B cell (primary cell): Measurements from ENCODE around the gene FAM78B. TPM values are rescaled to one million over a fixed set of nuclear protein-coding genes. Genes with fewer than 3 reads are reported as not detected.

Source experiments
- ATAC-seq: fragments of 200-7000 bp; cut with Tn5 transposase; one replicate; pipeline ENCODE4 v1.10.0; 2021; ENCODE audit warnings: low read depth, mild to moderate bottlenecking, moderate number of reproducible peaks, moderate library complexity
- CTCF ChIA-PET: fragments of 350-600 bp; sonication (Branson Sonifier 250); formaldehyde crosslinking; loops from one replicate; lab custom pipeline; 2021; ENCODE audit warnings: antibody characterized with exemption, inconsistent platforms; lab: Charles Lee
- POLR2A ChIA-PET: fragments of 350-600 bp; sonication (Branson Sonifier 250); formaldehyde crosslinking; loops from one replicate; lab custom pipeline; 2021; ENCODE audit warnings: antibody characterized with exemption; lab: Charles Lee
- DNase-seq: peaks from one replicate; pipeline ENCODE4 v3.0.0; 2013
- H2AFZ ChIP-seq: 2 replicates; pipeline ENCODE4 v1.6.1; 2012; ENCODE audit warnings: mild to moderate bottlenecking, low read depth, low read length; ENCODE audit not compliant: insufficient read depth, poor library complexity, severe bottlenecking
- H3K27ac ChIP-seq, 2 donors: 1 replicate in 1 of 2; 2 replicates in 1 of 2; pipeline ENCODE4 v1.5.1; 2012 to 2013; ENCODE audit warnings: low read length in 2 of 2, mild to moderate bottlenecking in 2 of 2, moderate library complexity in 1 of 2
- H3K27me3 ChIP-seq, 4 experiments: fragments of 200-600 bp in 1 of 4; sonication (generic) in 1 of 4; replicated peaks in 1 of 4; 1 replicate in 2 of 4; 2 replicates in 2 of 4; pipeline versions ENCODE4 v1.6.1 to v1.7.0; 2013 to 2016; ENCODE audit warnings: low read length in 3 of 4, mild to moderate bottlenecking in 2 of 4, mixed read lengths in 1 of 4, moderate library complexity in 1 of 4; ENCODE audit not compliant: insufficient read depth in 4 of 4, control insufficient read depth in 3 of 4; ENCODE audit errors: control extremely low read depth in 1 of 4
- H3K36me3 ChIP-seq, 2 experiments: replicated peaks in 1 of 2; 1 replicate in 1 of 2; 2 replicates in 1 of 2; pipeline versions ENCODE4 v1.6.1 to v1.7.1; 2013; ENCODE audit warnings: low read length in 1 of 2; ENCODE audit not compliant: insufficient read depth in 2 of 2, control insufficient read depth in 1 of 2; ENCODE audit errors: control extremely low read depth in 1 of 2, extremely low read depth in 1 of 2
- H3K4me1 ChIP-seq, 2 donors: fragments of 200-600 bp in 1 of 2; sonication (generic) in 1 of 2; 1 replicate in 1 of 2; 2 replicates in 1 of 2; pipeline versions ENCODE4 v1.5.1 to v1.6.1; 2013 to 2017; ENCODE audit warnings: low read length in 2 of 2; ENCODE audit not compliant: control insufficient read depth in 2 of 2, insufficient read depth in 2 of 2
- H3K4me2 ChIP-seq: replicated peaks from 2 replicates; pipeline ENCODE3; 2012; ENCODE audit warnings: mild to moderate bottlenecking, low read depth, low read length; ENCODE audit not compliant: poor library complexity, severe bottlenecking
- H3K4me3 ChIP-seq, 5 experiments: fragments of 200-600 bp in 1 of 5; sonication (generic) in 1 of 5; 1 replicate in 3 of 5; 2 replicates in 2 of 5; pipeline versions ENCODE4 v1.5.1 to v1.7.0; 2011 to 2016; ENCODE audit warnings: low read length in 4 of 5, mild to moderate bottlenecking in 4 of 5, low read depth in 2 of 5, control low read depth in 1 of 5, moderate library complexity in 1 of 5; ENCODE audit not compliant: insufficient read depth in 1 of 5; ENCODE audit errors: control extremely low read depth in 1 of 5, extremely low read depth in 1 of 5
- H3K79me2 ChIP-seq: fragments of 200-600 bp; sonication (generic); one replicate; pipeline ENCODE4 v1.6.0; 2016; ENCODE audit warnings: low read length; ENCODE audit not compliant: control insufficient read depth, insufficient read depth
- H3K9ac ChIP-seq: fragments of 200-600 bp; sonication (generic); 2 replicates; pipeline ENCODE4 v1.6.1; 2017; ENCODE audit warnings: mild to moderate bottlenecking, low read length, moderate library complexity
- H3K9me3 ChIP-seq, 3 donors: one replicate each; pipeline versions ENCODE4 v1.6.1 to v1.7.1; 2013; ENCODE audit warnings: low read length in 2 of 3; ENCODE audit not compliant: control insufficient read depth in 2 of 3, insufficient read depth in 1 of 3; ENCODE audit errors: control extremely low read depth in 1 of 3
- H4K20me1 ChIP-seq: 2 replicates; pipeline ENCODE4 v1.6.0; 2012; ENCODE audit warnings: mild to moderate bottlenecking, low read length; ENCODE audit not compliant: insufficient read depth, control insufficient read depth, poor library complexity, severe bottlenecking
- H3K27ac Mint-ChIP-seq: one replicate; pipeline ENCODE4 v1.8.0; 2021; ENCODE audit warnings: mixed read lengths
- H3K27me3 Mint-ChIP-seq: one replicate; pipeline ENCODE4 v1.8.0; 2021; ENCODE audit warnings: mixed read lengths
- H3K4me1 Mint-ChIP-seq: one replicate; pipeline ENCODE4 v1.8.0; 2021; ENCODE audit warnings: mixed read lengths
- H3K4me3 Mint-ChIP-seq: one replicate; pipeline ENCODE4 v1.8.0; 2021; ENCODE audit warnings: mixed read lengths
- H3K9me3 Mint-ChIP-seq: one replicate; pipeline ENCODE4 v1.8.0; 2022; ENCODE audit warnings: mixed read lengths; ENCODE audit not compliant: insufficient read depth
- CTCF ChIP-seq: fragments of 200-600 bp; IDR thresholded peaks from one replicate; pipeline ENCODE4 v1.8.0; 2022; ENCODE audit warnings: antibody characterized with exemption, mild to moderate bottlenecking
- EZH2 ChIP-seq: IDR thresholded peaks from 2 replicates; pipeline ENCODE4 v1.6.1; 2012; ENCODE audit warnings: borderline replicate concordance, low read depth, mild to moderate bottlenecking, moderate library complexity, low read length; ENCODE audit not compliant: insufficient read depth, poor library complexity, severe bottlenecking
- WGBS: methylation state at CpG from one replicate; pipeline ENCODE4 v1.1.5; 2013; ENCODE audit warnings: missing lambda C conversion rate; ENCODE audit not compliant: insufficient coverage; 5-methylcytosine and 5-hydroxymethylcytosine counted together
- intact Hi-C: fragments of 100-400 bp; cut with micrococcal nuclease; formaldehyde crosslinking; loops from one replicate; pipeline ENCODE4 v1.10.0; 2022
- polyA plus RNA-seq: library from polyadenylated mRNA; depleted of rRNA; stranded (reverse); fragments of >200 nt; gene quantifications from 2 replicates; pipeline ENCODE4 v1.2.3, GENCODE V29; 2012
- total RNA-seq, 2 donors: library from RNA; stranded (reverse); fragments of 120-200 nt in 1 of 2; gene quantifications; 1 replicate in 1 of 2; 2 replicates in 1 of 2; pipeline versions ENCODE4 v1.2.3 to v1.2.4, GENCODE V29; 2013 to 2022

FAM78B gene
- total and polyA plus RNA-seq, 2 donors (not counting 1 experiment from before 2014, with no cell fraction given): 0.22 to 0.81 TPM

- no peak overlapping the region for H3K27ac Mint-ChIP-seq
- no peak overlapping the region for H3K9ac ChIP-seq
- H3K9me3 Mint-ChIP-seq: no peaks in the 10 kb centered on the region
- no peaks in the 10 kb centered on the region for H3K4me1 ChIP-seq
- no peaks in the 10 kb centered on the region for H3K4me1 Mint-ChIP-seq
- no peak for TF ChIP-seq CTCF
- no peak for TF ChIP-seq EZH2
- H3K27ac ChIP-seq: no peak overlapping the region
- H3K4me3 Mint-ChIP-seq: no peak overlapping the region
- no peaks in the 10 kb centered on the region for H3K9me3 ChIP-seq
- H3K27me3 Mint-ChIP-seq: no peaks in the 10 kb centered on the region
- no peaks in the 10 kb centered on the region for H4K20me1 ChIP-seq
- H3K36me3 ChIP-seq: no peaks in the 10 kb centered on the region
- ChIA-PET POLR2A (no interaction called here), CTCF (no interaction called here)
- no peak overlapping the region for H3K4me3 ChIP-seq
- H3K4me2 ChIP-seq: no peak overlapping the region
- no peak overlapping the region for H2AFZ ChIP-seq
- no peak for DNase-seq
- no peaks in the 10 kb centered on the region for H3K27me3 ChIP-seq
- no peak for ATAC-seq
- no CpG with 5 or more reads among the region's 2 CpGs for WGBS
- intact Hi-C loops: no loop called here
- H3K79me2 ChIP-seq: no peaks in the 10 kb centered on the region
Measured at GRCh38 chr1:166069390-166069789, 97.4 kb downstream of the FAM78B start.

- CTCF ChIA-PET: no interaction called here
- ATAC-seq: no peak
- intact Hi-C loops: no loop called here
Measured at GRCh38 chr1:166066107-166066506, 100.7 kb downstream of the FAM78B start.

More at GRCh38 chr1:166066107-166066506, 100.7 kb downstream of the FAM78B start:
- Mint-ChIP-seq H3K4me1 (no peaks in the 10 kb centered on the region), H3K27me3 (no peaks in the 10 kb centered on the region), H3K4me3 (no peak overlapping the region), H3K9me3 (no peaks in the 10 kb centered on the region), H3K27ac (no peak overlapping the region)
- no peaks in the 10 kb centered on the region for H3K4me1 ChIP-seq
- no peak overlapping the region for H3K27ac ChIP-seq
- no peak overlapping the region for H2AFZ ChIP-seq
- no peaks in the 10 kb centered on the region for H3K79me2 ChIP-seq
- no peaks in the 10 kb centered on the region for H3K27me3 ChIP-seq
- no peak overlapping the region for H3K4me2 ChIP-seq
- POLR2A ChIA-PET: no interaction called here
- H4K20me1 ChIP-seq: no peaks in the 10 kb centered on the region
- TF ChIP-seq EZH2 (no peak), CTCF (no peak)
- no peaks in the 10 kb centered on the region for H3K36me3 ChIP-seq
- DNase-seq: no peak
- H3K4me3 ChIP-seq: no peak overlapping the region
- H3K9ac ChIP-seq: no peak overlapping the region
- H3K9me3 ChIP-seq: no peaks in the 10 kb centered on the region
